GM18867 (cell line): ENCODE data around the gene ATP8B1.
"Not testable (repeated sequence)": the region's sequence is repeated elsewhere in the genome, so short reads cannot be mapped to it uniquely, and the experiment has no call there.

Experiments used
- ATAC-seq: cut with Tn5 transposase; IDR thresholded peaks from one replicate; pipeline ENCODE4 v1.9.1; 2021; ENCODE audit warnings: mild to moderate bottlenecking, moderate library complexity; ENCODE audit not compliant: unreplicated experiment

The ATP8B1 gene

DNA sequence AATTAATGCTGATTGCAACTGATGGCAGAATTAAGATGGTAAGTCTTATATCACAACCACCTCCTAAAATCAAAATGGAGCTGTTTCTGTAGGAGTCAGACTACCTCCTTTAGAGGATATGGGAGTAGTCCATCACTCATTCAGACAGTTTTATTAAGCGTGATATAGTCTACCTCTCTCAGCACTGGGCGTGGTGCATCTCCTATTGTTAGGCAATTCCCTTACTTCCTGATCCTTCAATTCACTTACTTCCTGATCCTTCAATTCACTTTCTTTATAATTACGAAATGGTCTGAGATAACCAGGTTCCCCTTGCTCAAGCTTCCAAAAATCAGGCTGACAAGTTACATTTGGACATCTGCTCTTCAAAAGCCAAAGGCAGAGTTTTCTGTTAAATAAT lies 31.9 kb downstream of the ATP8B1 start:
- no peak for ATAC-seq

DNA sequence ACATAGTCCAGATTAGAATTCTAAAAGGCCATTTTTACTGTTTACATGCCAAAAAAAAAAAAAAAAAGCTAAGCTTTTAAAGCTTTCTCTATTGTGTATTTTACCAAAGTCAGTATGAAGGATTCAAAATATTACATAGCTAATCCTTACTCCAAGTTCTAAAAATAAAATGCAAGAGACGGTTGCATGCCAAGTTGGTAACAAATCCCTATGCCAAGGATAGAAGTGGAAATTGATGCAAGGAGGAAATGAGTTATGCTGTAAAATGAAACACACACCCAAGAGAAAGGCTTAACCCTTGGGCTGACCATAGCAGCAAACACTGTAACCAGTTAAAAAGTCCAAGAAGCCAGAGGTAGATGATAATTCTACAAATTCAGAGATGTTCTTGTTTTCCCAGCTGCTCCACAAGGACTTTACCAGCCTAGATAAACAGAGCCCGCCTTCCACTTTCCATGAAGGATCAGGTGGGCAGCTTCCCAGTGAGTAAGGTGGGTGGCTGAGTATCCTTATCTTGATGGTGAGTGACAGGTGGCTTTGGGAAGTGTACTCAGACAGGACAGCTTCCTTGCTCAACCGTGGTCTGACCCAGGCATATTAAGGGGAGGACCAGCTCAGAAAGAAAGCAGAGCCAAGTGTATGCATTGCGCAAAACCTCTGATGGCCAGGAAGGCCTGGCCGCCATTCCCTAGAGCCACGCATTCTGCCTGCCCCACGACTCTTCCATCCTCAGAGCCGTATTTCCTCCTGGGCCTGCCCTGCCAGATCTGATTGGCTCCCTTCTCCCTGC lies 34.4 kb downstream of the ATP8B1 start:
- no peak for ATAC-seq

DNA sequence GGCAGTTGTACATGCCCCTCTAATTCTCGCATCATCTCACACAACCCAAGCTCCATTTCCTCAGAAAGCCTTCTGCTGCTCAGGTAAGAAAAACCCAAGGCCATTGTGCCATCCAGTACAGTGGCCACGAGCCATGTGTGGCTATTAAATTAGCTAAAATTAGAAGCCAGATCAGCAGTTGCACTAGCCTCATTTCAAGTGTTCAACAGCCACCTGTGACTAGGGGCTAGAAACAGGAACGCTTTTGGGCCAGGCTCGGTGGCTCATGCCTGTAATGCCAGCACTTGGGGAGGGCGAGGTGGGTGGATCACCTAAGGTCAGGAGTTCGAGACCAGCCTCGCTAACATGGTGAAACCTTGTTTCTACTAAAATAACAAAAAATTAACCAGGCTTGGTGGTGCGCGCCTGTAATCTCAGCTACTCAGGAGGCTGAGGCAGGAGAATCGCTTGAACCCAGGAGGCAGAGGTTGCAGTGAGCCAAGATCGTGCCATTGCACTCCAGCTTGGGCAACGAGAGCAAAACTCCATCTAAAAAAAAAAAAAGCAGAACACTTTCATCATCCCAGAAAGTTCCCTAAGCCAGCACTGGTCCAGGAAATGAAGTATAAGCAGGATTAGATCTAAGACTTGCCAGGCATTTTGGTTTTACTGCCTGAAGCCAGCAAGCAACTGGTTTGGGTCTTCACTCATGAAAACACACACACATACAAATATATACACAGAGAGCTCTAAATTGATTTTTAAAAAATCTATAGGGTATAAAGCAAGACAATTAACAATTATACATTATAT lies 35.7 kb downstream of the ATP8B1 start:
- no peak for ATAC-seq

DNA sequence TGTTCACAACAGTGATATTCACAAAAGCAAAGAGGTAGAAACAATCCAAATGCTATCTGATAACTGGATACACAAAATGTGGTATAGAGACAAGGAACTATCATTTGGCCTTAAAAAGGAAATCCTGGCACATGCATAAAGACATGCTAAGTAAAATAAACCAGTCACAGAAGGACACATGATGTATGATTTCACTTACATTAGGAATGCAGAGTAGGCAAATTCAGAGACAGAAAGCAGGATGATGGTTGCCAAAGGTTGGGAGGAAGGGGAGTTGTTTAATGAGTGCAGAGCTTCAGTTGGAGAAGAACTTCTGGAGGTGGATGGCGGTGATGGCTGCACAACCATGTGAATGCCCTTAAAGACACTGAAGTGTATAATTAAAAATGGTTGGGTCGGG lies 38.1 kb downstream of the ATP8B1 start:
- no peak for ATAC-seq

DNA sequence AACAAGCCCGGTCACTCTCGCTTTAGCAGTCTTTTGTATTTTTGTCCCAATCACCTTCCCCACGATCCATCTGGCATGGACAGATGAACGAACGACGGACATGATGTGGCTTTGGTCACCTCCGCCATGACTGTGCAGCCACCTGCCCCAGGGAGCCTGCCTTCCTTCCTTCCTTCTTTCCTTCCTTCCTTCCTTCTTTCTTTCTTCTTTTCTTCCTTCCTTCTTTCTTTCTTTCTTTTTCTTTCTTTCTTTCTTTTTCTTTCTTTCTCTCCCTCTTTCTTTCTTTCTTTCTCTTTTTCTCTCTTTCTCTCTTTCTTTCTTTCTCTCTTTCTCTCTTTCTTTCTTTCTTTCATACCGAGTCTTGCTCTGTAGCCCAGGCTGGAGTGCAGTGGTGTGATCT lies 39.0 kb downstream of the ATP8B1 start:
- no peak for ATAC-seq

DNA sequence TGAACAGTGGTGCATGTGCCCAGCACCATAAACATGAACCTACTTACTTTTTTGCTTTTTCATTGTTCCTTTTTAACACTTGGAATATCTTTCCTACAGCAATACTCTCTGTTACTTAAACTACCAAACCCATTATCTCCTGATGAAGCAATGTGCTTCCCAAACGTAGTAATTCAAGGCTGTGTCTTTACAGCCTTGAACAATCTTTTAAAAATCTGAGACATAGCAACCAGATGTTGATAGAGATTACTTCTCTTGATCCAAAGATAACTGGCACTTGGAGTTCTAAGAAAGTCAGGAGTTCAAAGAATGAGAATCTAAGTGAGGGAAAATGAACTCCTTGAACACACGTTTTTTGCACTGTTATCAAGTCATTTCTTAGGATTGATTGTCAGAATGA lies 40.4 kb downstream of the ATP8B1 start:
- ATAC-seq = no peak

DNA sequence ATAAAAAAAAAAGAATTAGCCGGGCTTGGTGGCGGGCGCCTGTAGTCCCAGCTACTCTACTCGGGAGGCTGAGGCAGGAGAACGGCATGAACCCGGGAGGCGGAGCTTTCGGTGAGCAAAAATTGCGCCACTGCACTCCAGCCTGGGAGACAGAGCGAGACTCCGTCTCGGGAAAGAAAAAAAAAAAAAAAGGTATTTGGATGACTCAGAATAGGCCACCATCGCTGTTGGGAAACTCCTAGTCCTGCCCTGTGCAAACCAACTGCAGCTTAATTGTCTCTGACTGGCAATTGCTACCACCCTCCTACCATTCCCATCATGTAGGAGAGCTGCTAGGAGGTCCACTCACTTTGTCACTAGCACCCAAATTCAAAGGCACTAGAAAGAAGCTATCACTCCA lies 43.5 kb downstream of the ATP8B1 start:
- ATAC-seq = no peak

DNA sequence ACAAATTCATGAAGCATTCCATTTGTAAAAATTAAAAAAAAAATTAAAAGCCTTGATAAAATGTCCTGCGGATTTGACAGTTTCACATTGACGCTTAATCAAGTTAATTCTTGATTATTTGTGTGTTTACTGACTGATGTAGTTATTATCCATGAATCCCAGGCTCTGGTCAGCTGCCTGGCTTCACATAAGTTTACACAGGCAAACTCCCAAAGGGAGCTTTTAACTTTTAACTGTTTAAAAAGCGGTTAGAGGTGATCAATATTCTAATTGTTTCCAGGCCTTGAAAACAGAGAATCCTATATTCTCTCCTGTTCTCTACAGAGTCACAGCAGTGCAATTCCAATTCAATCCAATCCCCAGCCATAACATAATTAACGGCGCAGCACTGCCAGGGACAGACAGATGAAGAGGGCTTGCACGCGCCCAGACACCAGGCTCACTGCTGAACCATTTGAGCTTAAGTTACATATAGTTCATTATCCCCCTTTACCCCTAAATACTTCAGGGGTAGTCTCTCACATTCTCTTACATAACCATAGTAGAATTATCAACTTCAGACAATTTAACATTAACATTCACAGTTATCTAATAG lies 47.5 kb downstream of the ATP8B1 start:
- no peak for ATAC-seq

DNA sequence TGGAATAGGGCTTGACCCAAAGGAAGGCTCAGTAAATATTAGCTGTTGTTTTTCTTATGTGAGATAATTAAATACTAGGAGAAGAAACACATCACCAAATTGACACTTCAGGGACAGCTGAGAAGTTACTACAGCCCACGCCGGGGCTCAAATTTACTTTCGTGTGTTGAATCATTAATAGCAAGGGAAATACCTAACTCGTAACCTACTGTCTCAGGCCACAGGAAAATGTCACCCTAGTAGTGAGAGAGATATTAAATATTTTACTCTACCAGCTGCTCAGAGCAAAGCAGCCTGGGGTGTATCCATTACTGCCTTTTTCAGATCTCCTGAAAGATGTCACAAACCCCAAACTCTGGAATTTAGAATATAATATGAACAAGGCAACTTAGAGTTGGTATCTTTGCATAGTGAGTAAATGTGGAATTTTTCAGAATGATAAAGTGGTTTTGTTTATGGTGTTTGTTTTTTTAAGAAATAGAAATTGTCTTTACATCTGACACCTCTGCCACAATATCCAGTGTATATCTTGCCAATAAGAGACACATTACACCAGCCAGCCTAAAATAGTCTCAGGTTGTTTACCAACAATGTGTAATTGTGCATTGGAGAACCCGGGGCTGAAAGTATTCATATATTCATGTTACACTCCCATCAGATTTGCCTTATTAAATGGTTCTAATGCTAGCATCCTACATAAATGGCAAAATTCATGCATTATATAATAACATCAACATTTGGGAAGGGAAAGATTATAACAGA lies 48.4 kb downstream of the ATP8B1 start:
- ATAC-seq = peak; percentile 87

DNA sequence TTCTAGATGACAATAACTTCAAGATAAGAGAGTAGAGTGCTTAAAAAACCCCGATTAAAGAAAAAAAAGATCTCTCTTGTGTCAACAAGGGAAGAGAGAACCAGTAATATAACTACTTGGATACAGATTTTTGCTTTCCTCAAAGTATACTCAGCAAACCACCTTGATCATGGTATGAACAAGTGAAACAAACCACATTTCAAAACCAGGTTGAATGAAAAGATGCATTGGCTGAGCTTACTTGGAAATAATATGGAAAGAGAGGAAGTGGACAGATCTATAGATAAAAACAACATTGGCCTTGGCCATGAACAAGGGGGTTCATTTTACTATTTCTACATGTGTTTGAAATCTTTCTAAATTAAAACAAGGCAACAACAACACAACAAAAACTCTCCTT lies 50.1 kb downstream of the ATP8B1 start:
- ATAC-seq = no peak

DNA sequence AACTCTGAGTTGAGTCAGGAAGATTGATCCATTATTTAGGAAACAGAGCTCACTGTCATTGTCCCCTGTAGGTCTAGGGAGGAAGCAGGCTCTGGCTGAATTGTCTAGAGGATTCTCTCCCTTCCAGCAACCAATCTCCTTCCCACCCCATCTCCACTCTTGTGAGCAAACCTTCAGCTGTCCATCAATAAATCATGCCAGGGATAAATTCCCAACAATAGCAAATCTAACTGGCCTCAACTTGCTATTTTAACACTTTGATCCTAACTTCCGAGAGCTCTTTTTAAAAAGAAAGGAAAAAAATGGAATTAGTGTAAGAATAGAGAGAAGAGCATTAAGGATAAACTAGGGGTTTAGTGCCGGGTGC lies 53.5 kb downstream of the ATP8B1 start:
- ATAC-seq = no peak

DNA sequence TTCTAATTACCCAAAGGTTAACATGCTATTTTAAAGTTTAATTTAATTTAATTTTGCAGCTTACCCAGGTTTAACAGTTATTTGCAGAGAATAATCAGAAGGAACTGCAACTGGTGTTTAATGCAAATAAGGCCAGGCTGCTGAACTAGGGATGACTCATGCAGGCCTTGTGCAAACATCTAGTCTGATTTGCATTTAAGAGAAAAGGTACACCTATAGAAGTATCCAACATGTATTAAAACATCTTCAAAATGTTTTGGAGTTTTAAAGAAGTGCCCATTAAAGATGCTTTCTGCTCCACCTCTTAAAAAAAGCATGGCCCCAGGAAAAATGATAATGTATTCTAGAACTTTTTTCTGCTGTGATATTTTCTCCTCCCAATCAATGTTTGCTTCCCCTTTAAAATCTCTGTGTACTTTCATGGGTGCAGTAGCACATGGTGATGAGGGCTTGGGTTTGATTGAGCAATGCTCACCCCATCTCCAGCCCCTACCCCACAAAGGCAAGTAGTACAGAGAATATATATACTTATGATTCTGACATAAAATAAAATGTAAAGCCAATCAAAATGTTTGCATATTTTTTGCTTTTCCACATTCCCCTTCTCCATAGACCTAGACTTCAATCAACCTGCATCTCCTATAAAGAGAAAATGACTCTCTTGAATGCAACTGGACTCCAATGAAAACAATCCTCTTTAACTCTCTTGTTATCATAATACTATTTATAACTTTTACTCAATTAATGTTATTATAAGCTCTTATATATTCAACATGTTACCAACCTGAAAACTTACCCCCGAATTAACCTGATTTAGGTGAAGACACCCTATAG lies 54.1 kb downstream of the ATP8B1 start:
- peak; percentile 97 for ATAC-seq

DNA sequence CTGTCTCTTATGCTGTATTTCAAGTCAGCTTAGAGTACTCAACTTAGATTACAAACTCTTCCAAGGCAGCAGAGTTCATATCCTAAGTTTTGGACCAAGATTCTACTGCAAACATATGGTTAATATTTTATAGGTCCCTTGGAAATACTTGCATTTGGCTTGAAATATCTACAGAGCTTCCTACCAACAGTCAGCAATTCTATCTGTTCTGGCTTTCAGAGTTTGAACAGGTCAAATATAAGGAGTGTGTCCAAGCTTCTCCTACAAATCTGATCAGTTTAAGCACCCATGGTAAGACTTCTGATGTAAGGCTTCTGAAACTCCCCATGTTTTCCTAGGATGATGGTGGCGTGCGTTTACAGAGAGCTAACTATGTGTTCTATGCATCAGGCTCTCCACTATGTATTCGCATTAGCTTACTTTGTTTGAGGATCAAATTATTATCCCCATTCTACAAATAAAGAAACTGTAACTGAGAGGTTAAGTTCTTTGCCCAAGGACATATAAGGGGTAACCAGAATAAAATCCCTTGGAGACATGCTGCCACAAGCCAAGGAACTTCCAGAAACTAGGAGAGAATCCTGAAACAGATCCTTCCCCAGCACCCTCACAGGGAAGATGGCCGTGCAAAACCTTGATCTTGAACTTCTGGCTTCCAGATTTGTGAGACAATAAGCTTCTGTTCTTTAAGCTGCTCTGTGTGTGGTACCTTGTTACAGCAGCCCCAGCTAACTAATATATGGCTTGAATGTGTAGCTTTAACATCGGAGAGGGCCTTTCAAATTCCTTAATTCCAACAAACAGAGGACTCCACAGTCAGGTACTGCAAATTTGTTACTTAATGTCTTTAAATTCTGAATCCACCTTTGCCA lies 55.1 kb downstream of the ATP8B1 start:
- peak; percentile 26 for ATAC-seq

DNA sequence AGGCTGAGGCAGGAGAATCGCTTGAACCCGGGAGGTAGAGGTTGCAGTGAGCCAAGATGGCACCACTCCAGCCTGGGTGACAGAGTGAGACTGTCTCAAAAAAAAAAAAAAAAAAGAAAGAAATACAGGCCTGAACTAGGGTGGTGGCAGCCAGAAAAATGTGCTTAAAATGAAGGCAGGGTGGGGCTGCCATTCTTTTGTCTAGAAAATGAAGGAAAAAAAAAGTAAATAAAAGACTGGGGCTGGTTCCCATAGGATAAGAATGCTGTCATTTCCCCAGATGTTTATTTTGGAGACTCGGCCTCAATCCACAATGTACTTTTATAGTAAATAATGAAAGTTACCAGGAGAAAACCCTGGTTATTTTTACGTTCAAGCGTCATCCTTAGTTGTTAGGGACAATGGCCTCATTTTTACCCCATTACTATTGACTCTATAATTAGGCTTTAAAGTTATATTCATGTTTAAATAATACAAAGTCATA lies 58.9 kb downstream of the ATP8B1 start:
- ATAC-seq = no peak

DNA sequence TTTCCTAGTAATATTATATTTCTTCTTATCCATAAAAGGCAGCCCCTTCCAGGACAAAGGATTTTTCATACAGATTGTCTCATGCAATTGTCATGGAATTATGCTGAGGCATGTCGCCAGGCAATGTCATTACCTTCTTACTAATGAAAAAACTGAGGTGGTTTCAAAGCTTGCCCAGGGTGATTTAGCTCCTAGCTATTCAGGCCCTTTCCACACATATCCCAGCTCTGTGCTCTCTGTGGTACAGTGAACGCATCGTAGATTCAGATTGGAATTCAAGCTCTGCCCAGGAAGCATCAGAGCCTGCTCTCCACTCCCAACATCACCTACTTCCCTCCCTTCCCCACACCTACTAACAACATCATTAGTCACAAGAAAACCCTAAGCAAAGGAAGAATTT lies 60.1 kb downstream of the ATP8B1 start:
- no peak for ATAC-seq

DNA sequence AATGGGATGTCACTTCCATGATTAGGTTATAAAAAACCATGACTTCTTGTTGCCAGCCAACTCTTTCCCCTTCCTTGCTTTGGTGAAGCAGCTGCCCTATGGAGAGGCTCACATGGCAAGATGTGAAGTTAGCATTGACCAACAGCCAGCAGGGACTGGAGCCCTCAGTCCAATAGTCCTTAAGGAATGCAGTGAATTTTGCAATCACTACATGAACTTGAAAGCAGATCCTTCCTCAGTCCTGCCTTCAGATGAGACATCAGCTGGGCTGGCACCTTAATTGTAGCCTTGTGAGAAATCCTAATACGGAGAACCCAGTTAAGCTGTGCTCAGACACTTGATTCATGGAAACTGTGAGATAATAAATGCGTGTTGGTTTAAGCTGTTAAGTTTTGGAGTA lies 61.8 kb downstream of the ATP8B1 start:
- no peak for ATAC-seq

DNA sequence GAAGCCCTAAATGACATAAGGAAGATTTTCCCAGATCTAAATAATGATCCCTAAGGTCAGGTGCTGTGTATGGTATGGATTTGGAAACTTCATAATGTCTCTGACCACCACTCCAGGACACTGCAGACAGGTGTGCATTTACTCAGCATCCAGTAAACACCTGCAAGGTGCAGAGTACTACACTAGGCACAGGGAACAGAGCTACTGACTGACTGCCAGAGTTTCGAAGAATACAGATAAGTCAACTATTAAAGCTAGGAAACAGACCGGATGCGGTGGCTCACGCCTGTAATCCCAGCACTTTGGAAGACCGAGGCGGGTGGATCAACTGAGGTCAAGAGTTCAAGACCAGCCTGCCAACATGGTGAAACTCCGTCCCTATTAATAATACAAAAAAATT lies 65.0 kb downstream of the ATP8B1 start:
- no peak for ATAC-seq

DNA sequence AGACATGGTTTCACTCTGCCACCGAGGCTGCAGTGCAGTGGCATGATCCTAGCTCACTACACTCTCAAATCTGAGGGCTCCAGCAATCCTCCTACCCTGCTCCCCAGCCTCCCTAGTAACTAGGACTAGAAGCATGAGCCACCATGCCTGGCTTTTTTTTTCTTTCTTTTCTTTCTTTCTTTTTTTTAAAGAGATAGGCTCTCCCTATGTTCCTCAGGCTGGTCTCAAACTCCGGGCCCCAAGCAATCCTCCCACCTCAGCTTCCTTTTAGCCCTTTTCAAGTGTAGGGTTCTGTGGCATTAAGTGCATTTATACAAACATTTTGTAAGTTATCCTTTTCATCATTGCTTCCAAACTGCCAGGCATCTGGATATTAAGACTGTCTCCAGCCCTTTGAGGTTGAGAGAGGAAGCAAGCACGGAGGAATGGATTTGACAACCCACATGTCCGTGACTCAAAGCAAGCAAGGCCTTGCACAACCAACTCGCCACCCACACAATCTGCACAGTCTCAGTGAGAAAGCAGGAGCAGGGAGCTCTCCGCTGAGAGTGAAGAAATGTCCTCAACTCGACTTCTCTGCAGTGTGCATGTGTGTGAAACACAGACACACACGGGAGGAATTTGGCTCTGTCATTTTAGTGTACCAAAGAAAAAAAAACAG lies 65.6 kb downstream of the ATP8B1 start:
- no peak for ATAC-seq

DNA sequence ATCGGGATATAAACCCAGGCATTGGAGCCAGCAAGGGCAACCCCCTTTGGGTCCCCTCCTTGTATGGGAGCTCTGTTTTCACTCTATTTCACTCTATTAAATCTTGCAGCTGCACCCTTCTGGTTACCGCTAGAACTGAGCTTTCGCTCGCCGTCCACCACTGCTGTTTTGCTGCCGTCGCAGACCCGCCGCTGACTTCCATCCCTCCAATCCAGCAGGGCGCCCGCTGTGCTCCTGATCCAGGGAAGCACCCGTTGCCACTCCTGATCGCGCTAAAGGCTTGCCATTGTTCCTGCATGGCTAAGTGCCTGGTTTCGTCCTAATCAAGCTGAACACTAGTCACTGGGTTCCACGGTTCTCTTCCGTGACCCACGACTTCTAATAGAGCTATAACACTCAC lies 68.1 kb downstream of the ATP8B1 start:
- not testable (repeated sequence) for ATAC-seq
